Measurements from ENCODE around the gene GNB3.

DNA sequence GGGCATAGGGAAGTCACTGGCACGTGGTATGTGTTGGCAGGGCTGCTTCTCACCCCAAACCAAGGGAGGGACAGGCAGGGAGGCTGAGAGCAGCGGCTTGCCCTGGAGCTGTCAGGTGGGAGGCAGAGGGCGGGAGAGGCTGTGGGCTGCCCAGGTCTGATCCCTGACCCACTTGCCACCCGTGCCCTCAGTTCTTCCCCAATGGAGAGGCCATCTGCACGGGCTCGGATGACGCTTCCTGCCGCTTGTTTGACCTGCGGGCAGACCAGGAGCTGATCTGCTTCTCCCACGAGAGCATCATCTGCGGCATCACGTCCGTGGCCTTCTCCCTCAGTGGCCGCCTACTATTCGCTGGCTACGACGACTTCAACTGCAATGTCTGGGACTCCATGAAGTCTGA lies 4.7 kb downstream of the GNB3 start:
- TF ChIP-seq, protein P1, sequence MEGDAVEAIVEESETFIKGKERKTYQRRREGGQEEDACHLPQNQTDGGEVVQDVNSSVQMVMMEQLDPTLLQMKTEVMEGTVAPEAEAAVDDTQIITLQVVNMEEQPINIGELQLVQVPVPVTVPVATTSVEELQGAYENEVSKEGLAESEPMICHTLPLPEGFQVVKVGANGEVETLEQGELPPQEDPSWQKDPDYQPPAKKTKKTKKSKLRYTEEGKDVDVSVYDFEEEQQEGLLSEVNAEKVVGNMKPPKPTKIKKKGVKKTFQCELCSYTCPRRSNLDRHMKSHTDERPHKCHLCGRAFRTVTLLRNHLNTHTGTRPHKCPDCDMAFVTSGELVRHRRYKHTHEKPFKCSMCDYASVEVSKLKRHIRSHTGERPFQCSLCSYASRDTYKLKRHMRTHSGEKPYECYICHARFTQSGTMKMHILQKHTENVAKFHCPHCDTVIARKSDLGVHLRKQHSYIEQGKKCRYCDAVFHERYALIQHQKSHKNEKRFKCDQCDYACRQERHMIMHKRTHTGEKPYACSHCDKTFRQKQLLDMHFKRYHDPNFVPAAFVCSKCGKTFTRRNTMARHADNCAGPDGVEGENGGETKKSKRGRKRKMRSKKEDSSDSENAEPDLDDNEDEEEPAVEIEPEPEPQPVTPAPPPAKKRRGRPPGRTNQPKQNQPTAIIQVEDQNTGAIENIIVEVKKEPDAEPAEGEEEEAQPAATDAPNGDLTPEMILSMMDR (IDR thresholded peaks at IDR 0.05; ENCODE audit: low read depth, low read length, missing input control), result no peak
- TF ChIP-seq, protein P2, sequence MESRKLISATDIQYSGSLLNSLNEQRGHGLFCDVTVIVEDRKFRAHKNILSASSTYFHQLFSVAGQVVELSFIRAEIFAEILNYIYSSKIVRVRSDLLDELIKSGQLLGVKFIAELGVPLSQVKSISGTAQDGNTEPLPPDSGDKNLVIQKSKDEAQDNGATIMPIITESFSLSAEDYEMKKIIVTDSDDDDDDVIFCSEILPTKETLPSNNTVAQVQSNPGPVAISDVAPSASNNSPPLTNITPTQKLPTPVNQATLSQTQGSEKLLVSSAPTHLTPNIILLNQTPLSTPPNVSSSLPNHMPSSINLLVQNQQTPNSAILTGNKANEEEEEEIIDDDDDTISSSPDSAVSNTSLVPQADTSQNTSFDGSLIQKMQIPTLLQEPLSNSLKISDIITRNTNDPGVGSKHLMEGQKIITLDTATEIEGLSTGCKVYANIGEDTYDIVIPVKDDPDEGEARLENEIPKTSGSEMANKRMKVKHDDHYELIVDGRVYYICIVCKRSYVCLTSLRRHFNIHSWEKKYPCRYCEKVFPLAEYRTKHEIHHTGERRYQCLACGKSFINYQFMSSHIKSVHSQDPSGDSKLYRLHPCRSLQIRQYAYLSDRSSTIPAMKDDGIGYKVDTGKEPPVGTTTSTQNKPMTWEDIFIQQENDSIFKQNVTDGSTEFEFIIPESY (IDR thresholded peaks at IDR 0.05), result no peak
- TF ChIP-seq GABPA (IDR thresholded peaks at IDR 0.05 in 1 of 2, conservative IDR thresholded peaks at IDR 0.05 in 1 of 2) (no peak), YY1 (IDR thresholded peaks at IDR 0.05) (no peak), JUND (IDR thresholded peaks at IDR 0.05) (no peak)
- TF ChIP-seq, protein P3, sequence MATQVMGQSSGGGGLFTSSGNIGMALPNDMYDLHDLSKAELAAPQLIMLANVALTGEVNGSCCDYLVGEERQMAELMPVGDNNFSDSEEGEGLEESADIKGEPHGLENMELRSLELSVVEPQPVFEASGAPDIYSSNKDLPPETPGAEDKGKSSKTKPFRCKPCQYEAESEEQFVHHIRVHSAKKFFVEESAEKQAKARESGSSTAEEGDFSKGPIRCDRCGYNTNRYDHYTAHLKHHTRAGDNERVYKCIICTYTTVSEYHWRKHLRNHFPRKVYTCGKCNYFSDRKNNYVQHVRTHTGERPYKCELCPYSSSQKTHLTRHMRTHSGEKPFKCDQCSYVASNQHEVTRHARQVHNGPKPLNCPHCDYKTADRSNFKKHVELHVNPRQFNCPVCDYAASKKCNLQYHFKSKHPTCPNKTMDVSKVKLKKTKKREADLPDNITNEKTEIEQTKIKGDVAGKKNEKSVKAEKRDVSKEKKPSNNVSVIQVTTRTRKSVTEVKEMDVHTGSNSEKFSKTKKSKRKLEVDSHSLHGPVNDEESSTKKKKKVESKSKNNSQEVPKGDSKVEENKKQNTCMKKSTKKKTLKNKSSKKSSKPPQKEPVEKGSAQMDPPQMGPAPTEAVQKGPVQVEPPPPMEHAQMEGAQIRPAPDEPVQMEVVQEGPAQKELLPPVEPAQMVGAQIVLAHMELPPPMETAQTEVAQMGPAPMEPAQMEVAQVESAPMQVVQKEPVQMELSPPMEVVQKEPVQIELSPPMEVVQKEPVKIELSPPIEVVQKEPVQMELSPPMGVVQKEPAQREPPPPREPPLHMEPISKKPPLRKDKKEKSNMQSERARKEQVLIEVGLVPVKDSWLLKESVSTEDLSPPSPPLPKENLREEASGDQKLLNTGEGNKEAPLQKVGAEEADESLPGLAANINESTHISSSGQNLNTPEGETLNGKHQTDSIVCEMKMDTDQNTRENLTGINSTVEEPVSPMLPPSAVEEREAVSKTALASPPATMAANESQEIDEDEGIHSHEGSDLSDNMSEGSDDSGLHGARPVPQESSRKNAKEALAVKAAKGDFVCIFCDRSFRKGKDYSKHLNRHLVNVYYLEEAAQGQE (IDR thresholded peaks at IDR 0.05), result no peak
